ENCODE results near the gene RIC3.
"Not testable (repeated sequence)": the region's sequence is repeated elsewhere in the genome, so short reads cannot be mapped to it uniquely, and the experiment has no call there.

Gene RIC3

GRCh38 chr11:8190431-8190830, 21.6 kb upstream of the RIC3 start:
- no peak for DNase-seq (ENCODE audit: low read depth, low spot score)

DNA sequence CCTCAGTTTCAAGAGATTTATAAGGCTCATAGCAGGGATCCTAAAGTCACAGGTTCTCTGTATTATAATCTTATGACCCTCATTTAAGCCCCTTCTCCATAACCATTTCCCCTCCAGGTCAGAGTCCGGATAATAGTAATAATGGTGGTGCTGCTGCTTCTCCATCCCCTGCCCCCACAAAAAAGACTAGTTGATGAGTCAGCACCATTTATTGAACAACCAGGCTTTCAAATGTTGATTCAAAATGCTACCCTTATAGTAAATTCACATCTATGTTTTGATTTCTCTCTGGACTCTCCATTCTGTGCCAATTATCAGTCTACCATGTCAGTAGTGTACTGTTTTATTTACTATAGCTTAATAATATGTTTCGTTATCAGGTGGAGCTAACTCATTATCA, 17.6 kb upstream of the RIC3 start:
- no peak for DNase-seq (ENCODE audit: low read depth, low spot score)

DNA sequence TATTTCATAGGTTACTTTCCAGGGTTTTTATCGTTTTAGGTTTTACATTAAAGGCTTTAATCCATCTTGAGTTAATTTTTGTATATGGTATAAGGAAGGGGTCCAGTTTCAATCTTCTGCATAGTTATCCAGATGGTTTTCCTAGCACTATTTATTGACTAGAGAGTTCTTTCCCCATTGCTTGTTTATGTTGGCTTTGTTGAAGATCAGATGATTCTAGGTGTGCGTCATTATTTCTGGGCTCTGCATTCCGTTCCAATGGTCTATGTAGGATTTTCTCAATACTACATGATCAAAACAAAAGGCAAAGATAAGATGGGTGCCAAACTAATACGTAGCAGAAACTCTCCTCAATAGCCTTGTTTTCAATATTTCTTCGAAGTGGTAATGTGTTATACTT, 14.3 kb upstream of the RIC3 start:
- DNase-seq (ENCODE audit: low read depth, low spot score), result no peak

- no peak for DNase-seq (ENCODE audit: low read depth, low spot score)
These were observed 11.6 kb upstream of the RIC3 start for GRCh38 chr11:8180469-8180868.

DNA sequence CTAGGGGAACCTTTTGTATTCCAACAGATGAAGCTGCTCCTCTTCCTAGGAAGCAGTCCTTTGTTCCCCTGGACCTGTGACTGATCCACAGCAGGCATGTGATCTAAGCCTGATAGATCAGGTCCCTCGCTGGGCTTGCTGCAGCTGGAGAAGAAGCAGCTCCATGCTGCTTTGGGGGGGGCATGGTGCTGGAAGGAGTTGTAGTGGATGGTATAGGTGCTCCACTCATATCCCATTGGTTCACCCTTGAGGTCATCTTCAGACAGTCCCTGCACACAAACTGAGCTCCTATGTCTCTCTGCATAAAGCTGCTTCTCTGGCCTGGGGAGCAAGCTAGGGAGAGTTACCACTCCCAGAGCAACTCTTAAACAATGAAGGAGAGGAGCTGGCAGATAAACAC, 9.5 kb upstream of the RIC3 start:
- no peak for DNase-seq (ENCODE audit: low read depth, low spot score)

- no peak for DNase-seq (ENCODE audit: low read depth, low spot score)
These were observed 8.3 kb upstream of the RIC3 start for GRCh38 chr11:8177136-8177535.

- DNase-seq (ENCODE audit: low read depth, low spot score), result no peak
These were observed 1.0 kb downstream of the RIC3 start for GRCh38 chr11:8167796-8168195.

DNA sequence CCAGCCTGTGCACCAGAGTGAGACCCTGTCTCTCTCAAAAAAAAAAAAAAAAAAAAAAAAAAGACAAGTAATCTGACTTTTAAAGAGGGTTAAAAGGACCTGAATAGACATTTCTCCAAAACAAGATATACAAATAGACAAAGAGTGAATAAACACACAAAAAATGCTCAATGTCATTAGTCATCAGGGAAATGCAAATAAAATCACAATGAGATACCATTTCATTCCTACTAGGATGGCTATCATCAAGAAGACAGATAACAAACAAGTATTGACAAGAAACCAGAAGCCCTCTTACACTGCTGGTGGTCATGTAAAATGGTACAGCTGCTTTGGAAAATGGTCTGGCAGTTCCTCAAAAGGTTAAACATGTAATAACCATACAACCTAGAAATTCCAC, 4.1 kb downstream of the RIC3 start:
- DNase-seq (ENCODE audit: low read depth, low spot score), result no peak

DNA sequence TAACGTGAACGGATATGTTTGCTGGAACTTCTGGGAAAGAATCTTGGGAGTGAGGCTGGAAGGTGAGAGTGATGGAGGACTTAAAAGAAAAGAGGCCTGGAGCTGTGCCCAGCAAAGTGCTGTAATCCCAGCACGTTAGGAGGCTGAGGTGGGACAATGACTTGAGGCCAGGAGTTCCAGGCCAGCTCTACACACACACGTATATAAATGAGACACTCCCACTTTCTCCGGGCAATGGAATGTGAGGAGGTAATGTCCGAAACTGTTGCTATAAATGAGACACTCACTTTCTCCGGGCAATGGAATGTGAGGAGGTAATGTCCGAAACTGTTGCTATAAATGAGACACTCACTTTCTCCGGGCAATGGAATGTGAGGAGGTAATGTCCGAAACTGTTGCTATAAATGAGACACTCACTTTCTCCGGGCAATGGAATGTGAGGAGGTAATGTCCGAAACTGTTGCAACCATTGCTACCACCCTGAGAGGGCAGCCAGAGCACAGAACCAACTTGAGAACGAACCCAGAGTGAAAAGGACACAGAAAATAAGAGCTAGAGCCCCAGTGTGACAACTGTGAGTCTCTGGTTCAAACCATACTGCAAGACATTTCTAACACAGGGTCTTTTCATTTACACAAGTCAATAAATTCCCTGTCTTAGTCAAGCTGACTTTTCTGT, 7.1 kb downstream of the RIC3 start:
- not testable (repeated sequence) for DNase-seq (ENCODE audit: low read depth, low spot score)

DNA sequence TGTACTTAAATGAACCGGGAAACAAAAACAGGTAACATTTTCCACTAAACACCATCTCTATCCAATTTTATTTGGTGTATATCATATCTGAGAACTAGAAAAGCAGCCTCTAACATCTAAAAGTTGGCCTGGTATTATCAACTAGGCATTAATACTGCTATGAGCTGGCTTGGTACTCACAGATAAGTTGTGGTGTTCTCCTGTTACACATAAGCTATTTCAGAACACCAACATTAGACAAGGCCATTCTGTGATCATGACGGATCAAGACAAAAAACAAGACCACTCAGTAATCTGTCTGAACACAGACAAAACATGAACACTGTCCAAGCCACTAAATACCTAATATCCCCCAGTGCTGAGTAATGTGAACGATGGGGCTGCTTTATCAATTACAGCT, 11.9 kb downstream of the RIC3 start:
- DNase-seq (ENCODE audit: low read depth, low spot score), result no peak

DNA sequence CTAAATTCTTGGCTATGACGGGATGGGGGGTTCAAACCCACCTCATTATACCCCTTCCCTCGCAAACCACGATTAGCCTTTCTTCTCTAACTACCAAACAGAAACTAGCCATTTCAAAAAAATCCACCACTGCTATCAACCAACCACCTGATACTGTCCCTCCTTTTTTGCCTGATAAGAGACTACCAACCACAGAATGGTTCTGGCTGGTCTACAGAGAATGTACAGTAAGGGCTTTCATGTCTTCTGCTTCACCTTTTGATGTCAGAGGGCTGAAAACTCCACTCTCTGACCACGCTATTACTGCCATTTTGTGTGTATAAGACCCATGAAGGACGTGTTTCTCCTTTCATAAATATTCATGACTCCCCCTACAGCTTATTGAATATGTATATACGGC, 19.1 kb downstream of the RIC3 start:
- no peak for DNase-seq (ENCODE audit: low read depth, low spot score)

DNA sequence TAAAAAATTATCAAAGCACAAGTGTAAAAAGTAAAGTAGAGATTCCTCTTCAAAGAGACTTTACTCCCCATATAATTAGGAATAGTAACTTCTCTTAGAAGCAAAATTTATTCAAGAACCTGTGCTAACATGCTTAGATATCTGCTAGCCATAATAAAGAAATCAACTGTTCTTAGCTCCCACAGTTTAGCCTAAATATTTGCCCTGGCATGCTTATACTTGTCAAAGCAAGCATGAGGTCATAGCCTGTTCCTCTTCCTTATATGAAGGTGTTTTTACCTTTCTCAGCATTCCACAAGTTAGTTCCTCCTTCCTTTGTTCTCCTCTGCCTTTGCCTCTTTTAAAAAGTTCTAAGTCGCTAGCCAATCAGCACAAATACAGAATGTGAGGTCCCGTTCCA, 30.3 kb downstream of the RIC3 start:
- no peak for DNase-seq (ENCODE audit: low read depth, low spot score)

- DNase-seq (ENCODE audit: low read depth, low spot score), result no peak
These were observed 41.4 kb downstream of the RIC3 start for GRCh38 chr11:8127447-8127846.

DNA sequence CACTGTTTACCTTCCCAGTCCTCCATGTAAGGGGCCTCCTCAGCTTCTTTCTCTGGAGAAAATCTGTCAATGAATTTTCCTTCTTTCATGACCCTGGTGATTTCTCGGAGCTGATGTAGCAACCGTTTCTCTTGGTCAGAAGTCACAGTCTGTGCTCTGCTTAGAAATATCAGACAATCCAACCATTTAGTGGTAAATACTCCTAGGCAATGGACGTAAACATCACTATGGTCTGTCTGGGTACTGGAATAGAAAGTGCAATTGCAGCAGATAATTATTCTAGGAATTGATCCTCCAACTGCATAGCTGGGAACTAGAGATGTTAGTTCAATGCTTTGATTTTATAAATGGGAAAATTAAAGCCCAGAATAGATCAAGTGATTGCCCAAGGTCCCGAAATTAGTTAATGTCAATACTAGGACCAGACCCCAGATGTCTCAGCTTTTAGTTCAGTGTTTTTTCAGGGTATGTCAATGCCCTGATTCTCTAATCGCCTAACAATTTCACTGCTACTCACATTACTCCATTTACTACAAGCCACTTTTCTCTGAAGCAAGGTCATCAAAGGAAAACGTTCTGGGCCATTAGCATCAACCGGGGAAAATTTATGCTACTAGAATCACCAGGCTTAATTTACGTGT, 42.1 kb downstream of the RIC3 start:
- no peak for DNase-seq (ENCODE audit: low read depth, low spot score)

- DNase-seq (ENCODE audit: low read depth, low spot score), result no peak
These were observed 46.6 kb downstream of the RIC3 start for GRCh38 chr11:8122173-8122764.

DNA sequence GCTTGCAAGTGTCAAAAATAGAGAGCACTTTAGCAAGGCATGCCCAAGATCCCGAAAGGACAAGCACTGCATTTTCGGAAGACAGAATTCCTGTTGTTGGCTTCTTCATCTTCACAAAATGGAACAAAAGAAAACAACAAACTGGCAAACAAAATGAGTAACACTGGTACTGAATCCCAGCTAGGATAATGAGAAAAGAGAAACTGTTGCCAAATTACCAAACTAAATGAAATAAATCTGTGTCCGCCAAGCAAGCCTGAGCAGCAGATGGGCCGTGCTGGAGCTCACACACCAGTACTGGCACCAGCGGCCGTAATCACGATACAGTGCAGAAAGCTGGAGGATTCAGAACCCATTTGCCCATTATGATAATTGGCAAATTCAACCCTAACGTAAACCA, 57.2 kb downstream of the RIC3 start:
- no peak for DNase-seq (ENCODE audit: low read depth, low spot score)

DNA sequence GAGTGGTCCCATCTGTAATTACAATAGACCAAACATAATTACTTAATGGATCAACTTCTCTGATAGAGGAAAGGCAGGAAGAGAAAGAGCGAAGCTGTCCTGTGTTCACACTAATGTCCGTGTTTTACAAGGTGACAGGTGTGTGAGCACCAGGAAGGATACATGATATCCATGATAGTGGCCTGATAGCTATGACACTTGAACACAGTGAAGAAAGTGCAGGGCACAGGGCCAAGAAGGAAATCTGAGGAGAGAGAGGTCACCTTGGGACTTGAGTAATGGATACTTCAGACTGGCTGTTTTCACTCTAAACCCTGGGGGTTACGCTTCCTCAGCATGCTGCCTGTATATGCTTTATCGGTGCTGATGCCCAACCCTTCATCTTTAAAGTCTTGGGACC, 58.4 kb downstream of the RIC3 start:
- DNase-seq (ENCODE audit: low read depth, low spot score), result no peak

DNA sequence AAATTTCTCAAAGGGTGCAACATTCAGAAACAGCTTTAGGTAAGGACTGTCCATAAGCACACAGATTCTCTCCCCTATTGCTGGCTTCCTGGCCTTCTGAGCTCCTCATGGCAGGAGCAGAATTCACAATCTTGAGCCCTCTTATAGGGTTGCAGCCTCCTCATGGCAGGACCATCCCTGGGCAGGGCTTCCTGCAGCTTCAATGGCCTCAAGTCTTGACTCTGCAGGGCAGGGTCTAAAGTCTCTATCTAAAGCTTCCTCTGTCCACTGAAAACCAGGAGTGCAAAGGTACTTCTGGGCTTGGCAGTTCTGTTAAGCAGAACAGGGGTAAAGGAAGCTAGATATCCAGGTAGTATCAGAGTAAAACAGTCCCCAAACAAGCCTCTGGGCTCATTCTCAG, 59.1 kb downstream of the RIC3 start:
- no peak for DNase-seq (ENCODE audit: low read depth, low spot score)

GRCh38 chr11:8108421-8108820, 60.4 kb downstream of the RIC3 start:
- DNase-seq (ENCODE audit: low read depth, low spot score), result no peak

- DNase-seq (ENCODE audit: low read depth, low spot score), result no peak
These were observed 61.2 kb downstream of the RIC3 start for GRCh38 chr11:8107642-8108041.

DNA sequence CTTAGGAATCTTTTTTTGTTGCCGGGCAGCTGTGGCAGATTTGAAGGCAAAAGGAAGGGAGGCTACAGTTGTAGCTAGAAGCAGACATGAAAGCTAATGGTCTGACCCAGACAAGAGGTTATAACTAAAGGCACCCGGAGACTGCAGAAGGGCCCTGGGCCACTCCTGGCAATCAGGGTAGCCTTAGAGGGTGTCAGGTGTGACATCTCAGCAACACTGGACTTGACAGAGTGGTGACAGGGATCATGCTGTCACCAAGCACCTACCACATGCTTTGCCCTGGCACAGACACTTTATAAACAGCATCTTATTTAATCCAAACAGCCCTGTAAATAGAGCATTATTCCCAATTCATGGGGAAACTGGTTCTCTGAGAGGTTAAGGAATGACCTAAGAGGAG, 62.1 kb downstream of the RIC3 start:
- no peak for DNase-seq (ENCODE audit: low read depth, low spot score)

DNA sequence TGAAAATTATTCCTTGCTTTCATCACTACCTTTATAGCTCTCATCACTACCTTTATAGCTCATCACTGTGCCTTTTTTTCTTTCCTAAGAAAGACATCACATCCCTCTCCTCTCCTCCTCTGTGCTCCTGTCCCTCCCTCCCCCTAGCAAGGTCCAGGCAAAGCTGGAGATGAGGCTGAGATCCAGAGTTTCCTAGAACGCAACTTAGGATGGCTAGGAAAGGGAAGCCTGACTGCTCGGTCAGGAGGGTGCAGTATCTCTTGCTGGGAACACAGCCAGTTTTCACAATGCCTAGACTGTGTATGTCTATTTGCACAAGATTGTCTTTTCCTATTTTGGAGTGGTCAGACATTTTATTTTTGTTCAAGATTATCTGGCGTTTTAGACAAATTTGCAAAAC, 63.2 kb downstream of the RIC3 start:
- DNase-seq (ENCODE audit: low read depth, low spot score), result no peak

DNA sequence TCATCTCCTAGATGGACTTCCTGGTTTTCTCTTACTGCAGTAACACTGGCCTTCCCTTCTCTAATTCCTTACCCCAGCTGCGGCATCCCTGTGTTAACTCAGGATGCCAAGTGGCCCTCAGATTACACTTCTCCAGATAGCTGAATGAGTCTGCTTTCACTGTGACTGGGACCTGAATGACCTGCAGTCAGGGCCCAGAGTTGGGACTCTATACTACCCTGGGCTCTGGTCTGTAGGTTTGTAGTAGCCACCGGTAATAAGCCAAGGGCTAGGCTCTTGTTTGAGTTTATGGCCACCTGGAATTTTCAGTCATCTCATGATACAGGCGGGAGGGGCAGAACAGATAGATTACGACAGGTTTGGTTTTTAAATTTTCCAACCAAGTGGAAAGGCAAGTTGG, 63.7 kb downstream of the RIC3 start:
- DNase-seq (ENCODE audit: low read depth, low spot score), result no peak

All from ELF-1 (cell line).